HepG2 (cell line): Measurements from ENCODE around the gene ZNF75A. TPM values are rescaled to one million over a fixed set of nuclear protein-coding genes. Genes with fewer than 3 reads are reported as not detected.

ENCODE experiments used
- CBFB ChIP-seq: sonication (generic); formaldehyde crosslinking; IDR thresholded peaks from 2 replicates; pipeline ENCODE4 v1.4.0; 2020; ENCODE audit warnings: missing genetic modification reagents
- FOXA1 ChIP-seq, 2 experiments: fragments of 450-650 bp in 1 of 2; sonication (generic) in 1 of 2; formaldehyde crosslinking in 1 of 2; IDR thresholded peaks; 2 replicates each; pipeline versions ENCODE4 v1.4.0 to v1.6.1; 2016 to 2020; ENCODE audit warnings: missing genetic modification reagents in 1 of 2
- MED13 ChIP-seq: sonication (generic); formaldehyde crosslinking; IDR thresholded peaks from 2 replicates; pipeline ENCODE4 v1.5.0; 2020; ENCODE audit warnings: missing genetic modification reagents
- NKX3-1 ChIP-seq: sonication (generic); formaldehyde crosslinking; IDR thresholded peaks from 2 replicates; pipeline ENCODE4 v1.5.0; 2020; ENCODE audit warnings: missing genetic modification reagents
- RARA ChIP-seq: IDR thresholded peaks from 2 replicates; pipeline ENCODE4 v1.6.1; 2016; ENCODE audit warnings: missing genetic modification reagents, missing compliant biosample characterization
- REL ChIP-seq: sonication (generic); formaldehyde crosslinking; conservative IDR thresholded peaks from 2 replicates; pipeline ENCODE4 v1.8.0; 2022; ENCODE audit warnings: mild to moderate bottlenecking, missing genetic modification reagents, moderate library complexity
- polyA plus RNA-seq, 8 experiments: library from polyadenylated mRNA; depleted of rRNA in 3 of 8; stranded (reverse) in 7 of 8; unstranded in 1 of 8; fragments of >200 nt; fragmentation: Illumina TruSeq in 4 of 8; extraction: Trizol in 4 of 8; gene quantifications; 2 replicates each; pipeline versions ENCODE4 v1.2.1 to v1.2.3, GENCODE V29; 2011 to 2016; ENCODE audit warnings: low read depth in 4 of 8, missing spikeins in 1 of 8, mixed read lengths in 1 of 8; ENCODE audit not compliant: insufficient read depth in 1 of 8
- total RNA-seq, 5 experiments: library from RNA; depleted of rRNA; stranded (reverse); fragments of >200 nt; fragmentation: Illumina TruSeq; extraction: Trizol; gene quantifications; 2 replicates each; pipeline ENCODE4 v1.2.3, GENCODE V29; 2016; ENCODE audit warnings: low read depth in 1 of 5
- TF ChIP-seq, protein P1 (sequence below): sonication (generic); formaldehyde crosslinking; IDR thresholded peaks from 2 replicates; pipeline ENCODE4 v1.9.0; 2021; ENCODE audit warnings: mild to moderate bottlenecking, missing genetic modification reagents
- TF ChIP-seq, protein P2 (sequence below): sonication (generic); formaldehyde crosslinking; IDR thresholded peaks from 2 replicates; pipeline ENCODE4 v1.5.1; 2020; ENCODE audit warnings: missing genetic modification reagents, mild to moderate bottlenecking, borderline replicate concordance
- TF ChIP-seq, protein P3 (sequence below): sonication (generic); formaldehyde crosslinking; IDR thresholded peaks from 2 replicates; pipeline ENCODE4 v1.4.0; 2020; ENCODE audit warnings: mild to moderate bottlenecking, missing genetic modification reagents

Gene ZNF75A
- total and polyA plus RNA-seq, 2 of the 13 experiments (the other 11 are each of a cell fraction or from before 2014, with no cell fraction given), result 1.4 to 2.1 TPM

DNA sequence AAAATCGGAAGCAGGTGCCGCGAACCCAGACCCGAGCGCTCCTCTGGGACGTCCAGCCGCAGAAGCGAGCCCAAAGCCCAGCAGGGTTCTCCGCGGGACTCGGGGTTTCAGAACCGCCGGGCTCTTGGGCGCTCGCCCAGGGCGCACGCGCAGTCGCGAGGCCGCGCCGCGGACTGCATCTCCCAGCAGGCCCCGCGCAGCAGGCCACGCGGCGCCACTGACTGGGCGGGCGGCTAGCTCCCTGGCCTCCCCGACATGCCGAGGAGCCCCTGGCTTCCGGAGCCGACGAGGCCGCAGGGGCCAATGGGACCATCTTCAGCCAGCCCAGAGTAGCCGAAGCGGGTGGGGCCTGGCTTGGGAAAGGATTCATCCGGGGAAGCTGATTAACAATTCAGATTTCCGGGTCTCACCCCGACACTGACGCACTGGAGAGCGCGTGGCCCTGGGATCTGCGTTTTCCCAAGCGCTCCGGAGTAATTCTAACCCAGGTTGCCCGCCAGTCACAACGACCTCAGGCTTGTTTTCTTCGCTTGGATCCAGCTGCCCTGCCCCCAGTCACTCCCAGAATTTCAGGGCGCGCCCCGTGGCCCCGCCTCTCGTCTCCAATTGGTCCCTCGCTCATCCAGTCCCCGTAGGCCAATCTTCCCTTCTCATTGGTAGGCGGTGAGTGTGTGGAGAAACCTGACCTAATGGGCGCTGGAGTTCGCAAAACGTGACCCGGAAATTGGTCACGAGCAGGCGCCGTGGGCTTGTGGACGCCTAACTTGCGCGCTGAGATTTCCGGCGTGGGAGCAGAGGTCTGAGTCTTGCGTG lies 22.4 kb upstream of the ZNF75A start, which contains the start of gene ZNF263 (continued):
- TF ChIP-seq, protein P1, sequence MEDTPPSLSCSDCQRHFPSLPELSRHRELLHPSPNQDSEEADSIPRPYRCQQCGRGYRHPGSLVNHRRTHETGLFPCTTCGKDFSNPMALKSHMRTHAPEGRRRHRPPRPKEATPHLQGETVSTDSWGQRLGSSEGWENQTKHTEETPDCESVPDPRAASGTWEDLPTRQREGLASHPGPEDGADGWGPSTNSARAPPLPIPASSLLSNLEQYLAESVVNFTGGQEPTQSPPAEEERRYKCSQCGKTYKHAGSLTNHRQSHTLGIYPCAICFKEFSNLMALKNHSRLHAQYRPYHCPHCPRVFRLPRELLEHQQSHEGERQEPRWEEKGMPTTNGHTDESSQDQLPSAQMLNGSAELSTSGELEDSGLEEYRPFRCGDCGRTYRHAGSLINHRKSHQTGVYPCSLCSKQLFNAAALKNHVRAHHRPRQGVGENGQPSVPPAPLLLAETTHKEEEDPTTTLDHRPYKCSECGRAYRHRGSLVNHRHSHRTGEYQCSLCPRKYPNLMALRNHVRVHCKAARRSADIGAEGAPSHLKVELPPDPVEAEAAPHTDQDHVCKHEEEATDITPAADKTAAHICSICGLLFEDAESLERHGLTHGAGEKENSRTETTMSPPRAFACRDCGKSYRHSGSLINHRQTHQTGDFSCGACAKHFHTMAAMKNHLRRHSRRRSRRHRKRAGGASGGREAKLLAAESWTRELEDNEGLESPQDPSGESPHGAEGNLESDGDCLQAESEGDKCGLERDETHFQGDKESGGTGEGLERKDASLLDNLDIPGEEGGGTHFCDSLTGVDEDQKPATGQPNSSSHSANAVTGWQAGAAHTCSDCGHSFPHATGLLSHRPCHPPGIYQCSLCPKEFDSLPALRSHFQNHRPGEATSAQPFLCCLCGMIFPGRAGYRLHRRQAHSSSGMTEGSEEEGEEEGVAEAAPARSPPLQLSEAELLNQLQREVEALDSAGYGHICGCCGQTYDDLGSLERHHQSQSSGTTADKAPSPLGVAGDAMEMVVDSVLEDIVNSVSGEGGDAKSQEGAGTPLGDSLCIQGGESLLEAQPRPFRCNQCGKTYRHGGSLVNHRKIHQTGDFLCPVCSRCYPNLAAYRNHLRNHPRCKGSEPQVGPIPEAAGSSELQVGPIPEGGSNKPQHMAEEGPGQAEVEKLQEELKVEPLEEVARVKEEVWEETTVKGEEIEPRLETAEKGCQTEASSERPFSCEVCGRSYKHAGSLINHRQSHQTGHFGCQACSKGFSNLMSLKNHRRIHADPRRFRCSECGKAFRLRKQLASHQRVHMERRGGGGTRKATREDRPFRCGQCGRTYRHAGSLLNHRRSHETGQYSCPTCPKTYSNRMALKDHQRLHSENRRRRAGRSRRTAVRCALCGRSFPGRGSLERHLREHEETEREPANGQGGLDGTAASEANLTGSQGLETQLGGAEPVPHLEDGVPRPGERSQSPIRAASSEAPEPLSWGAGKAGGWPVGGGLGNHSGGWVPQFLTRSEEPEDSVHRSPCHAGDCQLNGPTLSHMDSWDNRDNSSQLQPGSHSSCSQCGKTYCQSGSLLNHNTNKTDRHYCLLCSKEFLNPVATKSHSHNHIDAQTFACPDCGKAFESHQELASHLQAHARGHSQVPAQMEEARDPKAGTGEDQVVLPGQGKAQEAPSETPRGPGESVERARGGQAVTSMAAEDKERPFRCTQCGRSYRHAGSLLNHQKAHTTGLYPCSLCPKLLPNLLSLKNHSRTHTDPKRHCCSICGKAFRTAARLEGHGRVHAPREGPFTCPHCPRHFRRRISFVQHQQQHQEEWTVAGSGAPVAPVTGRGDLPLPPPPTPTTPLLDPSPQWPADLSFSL (CRISPR knock-in tag), result no peak
- TF ChIP-seq NKX3-1 (peak; percentile 79), RARA (peak; percentile 46; the same call in 1 of the 2 replicates), CBFB (no peak), FOXA1 (IDR thresholded peaks at IDR 0.05) (no peak), FOXA1 (CRISPR knock-in tag; IDR thresholded peaks at IDR 0.05) (0 out of 2 replicates have a peak, but pooled peaks have one; percentile 15), MED13 (no peak), REL (CRISPR knock-in tag) (no peak)
- TF ChIP-seq, protein P2, sequence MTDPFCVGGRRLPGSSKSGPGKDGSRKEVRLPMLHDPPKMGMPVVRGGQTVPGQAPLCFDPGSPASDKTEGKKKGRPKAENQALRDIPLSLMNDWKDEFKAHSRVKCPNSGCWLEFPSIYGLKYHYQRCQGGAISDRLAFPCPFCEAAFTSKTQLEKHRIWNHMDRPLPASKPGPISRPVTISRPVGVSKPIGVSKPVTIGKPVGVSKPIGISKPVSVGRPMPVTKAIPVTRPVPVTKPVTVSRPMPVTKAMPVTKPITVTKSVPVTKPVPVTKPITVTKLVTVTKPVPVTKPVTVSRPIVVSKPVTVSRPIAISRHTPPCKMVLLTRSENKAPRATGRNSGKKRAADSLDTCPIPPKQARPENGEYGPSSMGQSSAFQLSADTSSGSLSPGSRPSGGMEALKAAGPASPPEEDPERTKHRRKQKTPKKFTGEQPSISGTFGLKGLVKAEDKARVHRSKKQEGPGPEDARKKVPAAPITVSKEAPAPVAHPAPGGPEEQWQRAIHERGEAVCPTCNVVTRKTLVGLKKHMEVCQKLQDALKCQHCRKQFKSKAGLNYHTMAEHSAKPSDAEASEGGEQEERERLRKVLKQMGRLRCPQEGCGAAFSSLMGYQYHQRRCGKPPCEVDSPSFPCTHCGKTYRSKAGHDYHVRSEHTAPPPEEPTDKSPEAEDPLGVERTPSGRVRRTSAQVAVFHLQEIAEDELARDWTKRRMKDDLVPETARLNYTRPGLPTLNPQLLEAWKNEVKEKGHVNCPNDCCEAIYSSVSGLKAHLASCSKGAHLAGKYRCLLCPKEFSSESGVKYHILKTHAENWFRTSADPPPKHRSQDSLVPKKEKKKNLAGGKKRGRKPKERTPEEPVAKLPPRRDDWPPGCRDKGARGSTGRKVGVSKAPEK (CRISPR knock-in tag), result no peak
- TF ChIP-seq, protein P3, sequence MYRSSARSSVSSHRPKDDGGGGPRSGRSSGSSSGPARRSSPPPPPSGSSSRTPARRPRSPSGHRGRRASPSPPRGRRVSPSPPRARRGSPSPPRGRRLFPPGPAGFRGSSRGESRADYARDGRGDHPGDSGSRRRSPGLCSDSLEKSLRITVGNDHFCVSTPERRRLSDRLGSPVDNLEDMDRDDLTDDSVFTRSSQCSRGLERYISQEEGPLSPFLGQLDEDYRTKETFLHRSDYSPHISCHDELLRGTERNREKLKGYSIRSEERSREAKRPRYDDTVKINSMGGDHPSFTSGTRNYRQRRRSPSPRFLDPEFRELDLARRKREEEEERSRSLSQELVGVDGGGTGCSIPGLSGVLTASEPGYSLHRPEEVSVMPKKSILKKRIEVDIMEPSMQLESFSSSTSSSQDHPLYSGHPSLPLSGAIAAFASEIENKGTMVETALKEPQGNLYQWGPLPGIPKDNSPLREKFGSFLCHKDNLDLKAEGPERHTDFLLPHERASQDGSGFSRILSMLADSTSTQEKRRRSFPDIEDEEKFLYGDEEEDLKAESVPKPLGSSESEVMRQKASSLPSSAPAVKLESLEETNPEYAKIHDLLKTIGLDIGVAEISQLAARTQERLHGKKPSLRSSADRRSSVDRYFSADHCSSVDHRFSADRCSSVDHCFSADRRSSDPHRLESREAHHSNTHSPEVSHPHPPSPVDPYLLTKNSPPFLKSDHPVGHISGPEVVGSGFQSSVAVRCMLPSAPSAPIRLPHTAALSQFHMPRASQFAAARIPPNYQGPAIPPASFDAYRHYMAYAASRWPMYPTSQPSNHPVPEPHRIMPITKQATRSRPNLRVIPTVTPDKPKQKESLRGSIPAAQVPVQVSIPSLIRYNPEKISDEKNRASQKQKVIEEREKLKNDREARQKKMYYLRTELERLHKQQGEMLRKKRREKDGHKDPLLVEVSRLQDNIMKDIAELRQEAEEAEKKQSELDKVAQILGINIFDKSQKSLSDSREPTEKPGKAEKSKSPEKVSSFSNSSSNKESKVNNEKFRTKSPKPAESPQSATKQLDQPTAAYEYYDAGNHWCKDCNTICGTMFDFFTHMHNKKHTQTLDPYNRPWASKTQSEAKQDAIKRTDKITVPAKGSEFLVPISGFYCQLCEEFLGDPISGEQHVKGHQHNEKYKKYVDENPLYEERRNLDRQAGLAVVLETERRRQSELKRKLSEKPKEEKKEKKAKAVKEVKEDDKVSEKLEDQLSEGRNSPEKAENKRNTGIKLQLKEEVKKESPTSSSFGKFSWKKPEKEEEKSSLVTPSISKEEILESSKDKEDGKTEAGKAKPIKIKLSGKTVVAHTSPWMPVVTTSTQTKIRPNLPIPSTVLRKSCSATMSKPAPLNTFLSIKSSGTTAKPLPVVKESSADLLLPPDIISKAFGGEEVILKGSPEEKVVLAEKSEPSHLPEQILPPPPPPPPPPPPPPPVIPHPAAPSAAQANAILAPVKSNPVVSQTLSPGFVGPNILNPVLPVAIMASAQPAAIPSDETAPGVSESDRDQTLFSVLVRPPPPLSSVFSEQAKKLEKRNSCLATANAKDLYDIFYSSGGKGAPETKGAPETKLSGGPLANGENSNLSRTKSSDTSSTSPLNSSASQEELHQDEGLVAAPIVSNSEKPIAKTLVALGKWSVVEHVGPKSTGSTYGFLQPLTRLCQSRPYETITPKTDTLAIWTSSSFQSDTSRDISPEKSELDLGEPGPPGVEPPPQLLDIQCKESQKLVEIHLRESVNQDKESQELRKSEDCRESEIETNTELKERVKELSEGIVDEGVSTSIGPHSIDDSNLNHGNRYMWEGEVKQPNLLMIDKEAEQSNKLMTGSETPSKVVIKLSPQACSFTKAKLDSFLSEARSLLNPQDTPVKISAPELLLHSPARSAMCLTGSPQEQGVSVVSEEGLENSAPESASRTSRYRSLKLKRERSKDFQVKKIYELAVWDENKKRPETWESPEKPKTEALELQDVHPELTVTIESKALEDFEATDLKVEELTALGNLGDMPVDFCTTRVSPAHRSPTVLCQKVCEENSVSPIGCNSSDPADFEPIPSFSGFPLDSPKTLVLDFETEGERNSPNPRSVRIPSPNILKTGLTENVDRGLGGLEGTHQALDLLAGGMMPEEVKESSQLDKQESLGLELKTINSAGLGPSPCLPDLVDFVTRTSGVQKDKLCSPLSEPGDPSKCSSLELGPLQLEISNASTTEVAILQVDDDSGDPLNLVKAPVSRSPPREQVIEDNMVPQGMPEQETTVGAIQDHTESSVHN (CRISPR knock-in tag), result no peak
